HG03196 (cell line): ENCODE results near the gene NEDD9.

Experiments used
- ATAC-seq: cut with Tn5 transposase; IDR thresholded peaks from one replicate; pipeline ENCODE4 v1.9.1; 2021; ENCODE audit not compliant: unreplicated experiment

NEDD9 gene

GRCh38 chr6:11235062-11235461, 2.6 kb upstream of the NEDD9 start:
- ATAC-seq, result no peak

GRCh38 chr6:11233673-11234573, 1.5 kb upstream of the NEDD9 start:
- ATAC-seq, result no peak

GRCh38 chr6:11232770-11233626, 530 bp upstream of the NEDD9 start:
- peak; percentile 7 for ATAC-seq

GRCh38 chr6:11231564-11232192, 790 bp downstream of the NEDD9 start:
- no peak for ATAC-seq

GRCh38 chr6:11231108-11231463, 1.4 kb downstream of the NEDD9 start:
- ATAC-seq, result no peak

GRCh38 chr6:11230158-11231107, 2.0 kb downstream of the NEDD9 start:
- ATAC-seq, result no peak

GRCh38 chr6:11229655-11230046, 2.8 kb downstream of the NEDD9 start:
- ATAC-seq, result no peak

- ATAC-seq, result no peak
These were observed 3.4 kb downstream of the NEDD9 start for GRCh38 chr6:11228935-11229654.

- no peak for ATAC-seq
These were observed 4.8 kb downstream of the NEDD9 start for GRCh38 chr6:11227698-11228097.

- ATAC-seq, result no peak
These were observed 6.5 kb downstream of the NEDD9 start for GRCh38 chr6:11226005-11226404.

- no peak for ATAC-seq
These were observed 7.5 kb downstream of the NEDD9 start for GRCh38 chr6:11224966-11225463.

GRCh38 chr6:11224252-11224965, 8.1 kb downstream of the NEDD9 start:
- ATAC-seq, result no peak

- ATAC-seq, result no peak
These were observed 9.1 kb downstream of the NEDD9 start for GRCh38 chr6:11223286-11223864.

- no peak for ATAC-seq
These were observed 9.8 kb downstream of the NEDD9 start for GRCh38 chr6:11222385-11223277.

GRCh38 chr6:11221623-11222384, 10.7 kb downstream of the NEDD9 start:
- ATAC-seq, result no peak

GRCh38 chr6:11219400-11219834, 13.1 kb downstream of the NEDD9 start:
- no peak for ATAC-seq
